ENCODE measurements around the gene PEX10. TPM values are rescaled to one million over a fixed set of nuclear protein-coding genes. Genes with fewer than 3 reads are reported as not detected.

Gene PEX10
- total and polyA plus RNA-seq, 3 experiments from 2014 or later = 8.9 to 26.2 (median 25.6) TPM

DNA sequence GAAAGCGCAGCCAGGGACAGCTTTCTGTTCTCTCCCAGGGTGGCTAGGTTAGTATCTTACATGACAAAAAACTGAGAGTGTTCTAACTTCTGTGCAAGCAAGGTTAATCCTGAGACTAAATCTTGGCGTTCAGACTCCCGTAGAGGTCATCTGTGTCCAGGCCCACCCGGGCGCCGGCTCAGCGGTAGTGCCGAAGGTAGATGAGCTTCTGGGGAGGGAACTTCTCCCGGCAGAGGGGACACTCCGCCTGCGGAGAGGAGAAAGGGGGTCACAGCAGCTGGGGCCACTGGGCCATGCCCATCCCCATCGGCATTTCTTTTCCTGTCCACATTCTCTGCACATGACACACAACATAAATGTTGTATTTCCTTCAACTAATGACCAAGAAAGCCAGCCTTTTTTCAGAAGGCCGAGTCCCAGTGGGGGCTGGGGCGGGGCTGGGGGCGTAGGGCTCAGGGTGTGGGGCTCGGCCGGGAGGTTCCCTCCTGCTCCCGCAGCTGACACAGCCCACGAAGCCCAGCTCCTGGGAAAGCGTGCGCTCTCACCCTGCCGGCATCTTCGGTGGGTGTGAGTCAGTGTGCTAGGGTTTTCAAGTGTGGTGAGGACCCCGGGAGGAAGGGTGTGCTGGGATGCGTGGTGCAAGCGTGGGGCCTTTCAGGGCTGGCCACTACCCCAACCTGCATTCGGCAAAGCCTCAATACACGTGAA is 6.6 kb downstream of the PEX10 start:
- H3K4me1 ChIP-seq (ENCODE audit: insufficient read depth, low read length) = no peaks in the 10 kb centered on the region
- no peak for DNase-seq
- Mint-ChIP-seq H3K36me3 (peaks cover 0 to 73% (median 2%) of the 10 kb centered on the region in 3 donors), H3K27me3 (no peaks in the 10 kb centered on the region), H3K4me1 (peaks cover 1 to 10% (median 2%) of the 10 kb centered on the region in 3 donors), H3K9me3 (no peaks in the 10 kb centered on the region), H3K4me3 (no peak overlapping the region), H3K27ac (peak overlapping the region in 1 of 8 donors; percentile 79)
- ChIA-PET CTCF (no interaction called here), POLR2A (no interaction called here)
- peaks cover 42% of the 10 kb centered on the region for H3K36me3 ChIP-seq (ENCODE audit: insufficient read depth, low read length)
- no peaks in the 10 kb centered on the region for H3K9me3 ChIP-seq (ENCODE audit: low read length)
- H3K27ac ChIP-seq (ENCODE audit: low read depth, low read length) = no peak overlapping the region
- H3K27me3 ChIP-seq (ENCODE audit: insufficient read depth, low read length, poor library complexity, severe bottlenecking) = no peaks in the 10 kb centered on the region
- H3K4me3 ChIP-seq (ENCODE audit: low read length) = no peak overlapping the region

DNA sequence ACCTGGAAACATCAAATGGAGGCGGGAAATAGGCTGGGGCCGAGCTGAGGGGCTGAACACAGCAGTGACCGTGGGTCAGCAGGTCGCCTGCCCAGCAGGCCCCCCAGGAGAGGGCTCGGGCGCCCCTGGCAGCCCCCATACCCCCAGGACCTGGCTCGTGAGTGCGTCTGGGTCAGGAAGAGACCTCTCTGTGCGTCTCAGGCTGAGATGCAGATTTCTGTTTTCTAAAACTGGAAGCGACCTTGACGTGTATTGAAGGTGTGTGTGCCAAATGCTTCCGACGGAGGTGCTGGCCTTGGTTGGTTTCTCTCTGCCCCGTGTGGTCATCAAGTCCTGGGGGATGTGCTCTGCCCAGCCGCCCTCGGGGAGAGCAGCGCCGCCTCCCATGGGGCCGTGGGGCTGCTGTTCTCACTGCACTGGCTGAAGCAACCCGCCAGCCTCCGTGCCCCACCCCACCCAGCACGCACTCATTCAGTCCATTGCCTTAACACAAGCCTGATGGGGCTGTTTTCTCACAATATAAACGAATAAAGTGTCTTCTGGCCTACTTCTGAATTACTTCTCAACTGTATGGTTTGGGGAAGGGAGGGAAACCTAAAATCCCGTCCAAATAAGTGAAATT is 7.4 kb downstream of the PEX10 start:
- Mint-ChIP-seq H3K9me3 (no peaks in the 10 kb centered on the region), H3K27me3 (no peaks in the 10 kb centered on the region), H3K4me3 (peak overlapping the region in 1 of 7 donors; percentile 44), H3K4me1 (peaks cover 0 to 10% (median 5%) of the 10 kb centered on the region in 3 donors), H3K27ac (peak overlapping the region in 1 of 8 donors; percentile 52), H3K36me3 (peaks cover 0 to 73% (median 4%) of the 10 kb centered on the region in 3 donors)
- ChIA-PET CTCF (no interaction called here), POLR2A (no interaction called here)
- no peak overlapping the region for H3K4me3 ChIP-seq (ENCODE audit: low read length)
- peaks cover 49% of the 10 kb centered on the region for H3K36me3 ChIP-seq (ENCODE audit: insufficient read depth, low read length)
- H3K27me3 ChIP-seq (ENCODE audit: insufficient read depth, low read length, poor library complexity, severe bottlenecking) = no peaks in the 10 kb centered on the region
- H3K9me3 ChIP-seq (ENCODE audit: low read length) = no peaks in the 10 kb centered on the region
- DNase-seq = no peak
- H3K4me1 ChIP-seq (ENCODE audit: insufficient read depth, low read length) = no peaks in the 10 kb centered on the region
- H3K27ac ChIP-seq (ENCODE audit: low read depth, low read length) = no peak overlapping the region

DNA sequence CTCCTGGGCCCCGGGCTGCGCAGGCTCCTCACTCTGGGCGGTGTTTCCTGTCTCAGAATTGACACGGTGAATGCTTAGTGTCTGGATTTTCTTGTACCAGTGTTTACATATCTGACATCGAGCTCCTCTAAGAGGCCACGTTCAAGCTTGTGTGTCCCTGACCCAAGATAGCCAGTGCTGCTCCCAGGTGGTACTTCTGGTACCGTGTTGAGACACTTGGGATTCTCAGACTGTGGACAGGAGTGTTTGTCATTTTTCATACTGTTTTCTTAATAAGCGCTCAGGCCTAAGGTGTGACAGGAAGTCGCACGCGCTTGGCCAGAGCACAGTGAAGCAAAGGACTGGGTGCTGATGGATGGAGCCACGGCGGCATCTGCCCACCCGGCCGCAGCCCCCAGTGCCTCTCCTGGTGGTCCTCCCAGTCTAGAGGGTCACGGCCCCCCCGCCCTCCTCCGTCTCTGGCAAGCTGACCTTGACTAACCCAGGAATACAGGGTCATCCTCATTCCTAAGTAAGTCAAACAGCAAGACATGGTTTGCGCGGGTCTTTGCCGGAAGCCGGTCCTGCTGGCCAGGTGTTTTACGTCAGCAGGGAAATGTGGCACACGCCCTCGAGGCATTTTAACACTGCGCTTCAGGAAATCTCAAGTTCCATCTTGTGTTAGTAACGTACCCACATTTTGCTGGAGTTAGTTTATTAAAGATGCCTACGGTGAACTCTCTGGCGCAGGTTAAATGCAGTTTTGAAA is 8.0 kb downstream of the PEX10 start:
- POLR2A ChIA-PET = interaction anchor here (0.5 kb wide), 1 partner anchor 205 kb away, joined by 5 read pairs; no protein-coding TSS in a partner anchor
- H3K27me3 Mint-ChIP-seq = no peaks in the 10 kb centered on the region

DNA sequence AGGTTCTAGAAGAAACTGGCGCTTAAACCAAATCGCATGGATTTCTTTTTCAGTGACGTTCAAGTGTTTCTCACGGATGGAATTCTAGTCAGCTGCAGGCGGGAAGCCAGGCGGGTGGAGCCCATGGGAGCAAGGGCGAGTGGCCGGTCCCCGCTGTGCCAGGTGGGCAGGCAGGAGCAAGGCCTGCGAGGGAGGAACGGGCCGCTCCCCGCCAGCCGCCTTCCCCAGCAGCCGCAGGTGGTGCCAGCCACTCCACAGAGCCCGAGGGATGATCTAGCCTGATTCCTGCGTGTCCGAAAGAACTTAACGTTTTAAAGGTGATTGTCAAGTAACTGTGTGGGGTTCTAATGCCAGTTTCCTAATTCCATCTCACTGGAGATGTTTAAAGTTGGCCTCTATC is 9.1 kb downstream of the PEX10 start:
- H3K4me3 ChIP-seq (ENCODE audit: low read length) = no peak overlapping the region
- ChIA-PET POLR2A (no interaction called here), CTCF (no interaction called here)
- no peaks in the 10 kb centered on the region for H3K4me1 ChIP-seq (ENCODE audit: insufficient read depth, low read length)
- Mint-ChIP-seq H3K4me3 (no peak overlapping the region), H3K36me3 (peaks cover 0 to 81% (median 9%) of the 10 kb centered on the region in 3 donors), H3K27ac (no peak overlapping the region), H3K27me3 (no peaks in the 10 kb centered on the region), H3K9me3 (no peaks in the 10 kb centered on the region), H3K4me1 (peaks cover 4 to 18% (median 11%) of the 10 kb centered on the region in 3 donors)
- no peaks in the 10 kb centered on the region for H3K27me3 ChIP-seq (ENCODE audit: insufficient read depth, low read length, poor library complexity, severe bottlenecking)
- DNase-seq = no peak
- H3K9me3 ChIP-seq (ENCODE audit: low read length) = no peaks in the 10 kb centered on the region
- no peak overlapping the region for H3K27ac ChIP-seq (ENCODE audit: low read depth, low read length)
- H3K36me3 ChIP-seq (ENCODE audit: insufficient read depth, low read length) = peaks cover 63% of the 10 kb centered on the region

More for the DNA sequence above, 8.0 kb downstream of the PEX10 start:
- Histone ChIP-seq H3K36me3 (ENCODE audit: insufficient read depth, low read length) (peaks cover 56% of the 10 kb centered on the region), H3K4me3 (ENCODE audit: low read length) (no peak overlapping the region), H3K9me3 (ENCODE audit: low read length) (no peaks in the 10 kb centered on the region), H3K27ac (ENCODE audit: low read depth, low read length) (no peak overlapping the region), H3K4me1 (ENCODE audit: insufficient read depth, low read length) (no peaks in the 10 kb centered on the region), H3K27me3 (ENCODE audit: insufficient read depth, low read length, poor library complexity, severe bottlenecking) (no peaks in the 10 kb centered on the region)
- Mint-ChIP-seq H3K36me3 (peaks cover 0 to 77% (median 6%) of the 10 kb centered on the region in 3 donors), H3K9me3 (no peaks in the 10 kb centered on the region), H3K27ac (peak overlapping the region in 1 of 8 donors; percentile 52), H3K4me3 (peak overlapping the region in 2 of 7 donors; percentile 37 to 44), H3K4me1 (peaks cover under 1 to 12% (median 7%) of the 10 kb centered on the region in 3 donors)
- DNase-seq = no peak
- CTCF ChIA-PET = no interaction called here

DNA sequence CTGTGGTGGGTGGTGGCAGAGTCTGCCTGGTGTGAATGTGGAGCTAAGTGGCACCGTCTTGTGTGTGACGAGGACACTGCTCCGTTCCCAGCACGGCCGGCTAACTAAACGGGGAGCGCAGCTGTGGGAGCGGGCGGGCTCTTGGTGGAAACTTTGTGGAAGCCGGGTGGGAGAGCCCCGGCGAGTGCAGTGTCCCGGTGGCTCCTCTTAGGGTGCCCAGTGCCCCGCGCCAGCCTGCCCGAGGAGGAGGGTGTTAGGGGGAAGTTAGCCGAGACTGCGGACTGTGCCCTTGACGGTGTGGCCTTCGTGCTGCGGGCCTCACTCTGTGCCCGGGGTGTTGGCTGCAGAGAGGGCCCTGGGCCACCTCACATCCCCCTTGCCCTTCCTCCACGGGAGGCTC is 9.9 kb downstream of the PEX10 start:
- Mint-ChIP-seq H3K4me3 (no peak overlapping the region), H3K4me1 (peaks cover 4 to 18% (median 11%) of the 10 kb centered on the region in 3 donors), H3K27ac (peak overlapping the region in 5 of 8 donors; percentile 29 to 78 (median 63)), H3K9me3 (no peaks in the 10 kb centered on the region), H3K36me3 (peaks cover 0 to 80% (median 9%) of the 10 kb centered on the region in 3 donors), H3K27me3 (no peaks in the 10 kb centered on the region)
- no peak overlapping the region for H3K4me3 ChIP-seq (ENCODE audit: low read length)
- H3K27ac ChIP-seq (ENCODE audit: low read depth, low read length) = no peak overlapping the region
- ChIA-PET POLR2A (no interaction called here), CTCF (no interaction called here)
- H3K27me3 ChIP-seq (ENCODE audit: insufficient read depth, low read length, poor library complexity, severe bottlenecking) = no peaks in the 10 kb centered on the region
- peaks cover 69% of the 10 kb centered on the region for H3K36me3 ChIP-seq (ENCODE audit: insufficient read depth, low read length)
- H3K4me1 ChIP-seq (ENCODE audit: insufficient read depth, low read length) = no peaks in the 10 kb centered on the region
- H3K9me3 ChIP-seq (ENCODE audit: low read length) = no peaks in the 10 kb centered on the region
- no peak for DNase-seq

DNA sequence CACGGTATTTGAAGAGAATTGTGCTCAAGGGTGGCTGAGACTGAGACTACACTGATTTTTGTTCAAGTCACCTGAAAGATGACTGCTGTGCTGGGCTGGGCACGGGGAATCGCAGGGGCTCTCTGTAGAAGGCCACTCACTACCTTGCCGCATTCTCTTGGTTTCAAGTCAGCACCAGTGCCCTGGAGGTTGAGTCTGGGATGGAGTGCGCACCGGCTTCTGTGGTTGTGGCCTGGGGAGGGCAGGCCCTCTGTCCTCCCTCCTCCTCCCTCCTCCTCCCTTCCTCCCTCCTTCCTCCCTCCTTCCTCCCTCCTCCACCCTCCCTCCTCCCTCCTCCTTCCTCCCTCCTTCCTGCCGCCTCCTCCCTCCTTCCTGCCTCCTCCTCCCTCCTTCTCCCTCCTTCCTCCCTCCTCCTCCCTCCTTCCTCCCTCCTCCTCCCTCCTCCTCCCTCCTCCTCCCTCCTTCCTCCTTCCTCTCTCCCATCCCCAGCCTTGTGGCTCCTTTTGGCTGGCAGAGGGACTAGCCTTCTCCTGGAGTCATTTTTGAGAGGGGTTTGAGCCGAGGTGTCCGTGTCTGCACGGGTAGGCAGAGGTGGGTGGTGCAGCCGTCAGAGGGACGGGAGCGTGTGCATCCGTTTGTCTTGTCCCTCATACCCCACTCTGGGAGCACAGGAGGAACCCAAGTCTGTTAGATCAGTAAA is 11.3 kb downstream of the PEX10 start:
- Mint-ChIP-seq H3K4me1 (peaks cover 5 to 27% (median 20%) of the 10 kb centered on the region in 3 donors), H3K4me3 (no peak overlapping the region), H3K27ac (peak overlapping the region in 5 of 8 donors; percentile 26 to 71 (median 54)), H3K27me3 (no peaks in the 10 kb centered on the region), H3K36me3 (peaks cover 0 to 87% (median 9%) of the 10 kb centered on the region in 3 donors), H3K9me3 (no peaks in the 10 kb centered on the region)
- DNase-seq = no peak
- H3K9me3 ChIP-seq (ENCODE audit: low read length) = no peaks in the 10 kb centered on the region
- ChIA-PET POLR2A (no interaction called here), CTCF (no interaction called here)
- no peaks in the 10 kb centered on the region for H3K27me3 ChIP-seq (ENCODE audit: insufficient read depth, low read length, poor library complexity, severe bottlenecking)
- no peaks in the 10 kb centered on the region for H3K4me1 ChIP-seq (ENCODE audit: insufficient read depth, low read length)
- H3K4me3 ChIP-seq (ENCODE audit: low read length) = no peak overlapping the region
- peaks cover 78% of the 10 kb centered on the region for H3K36me3 ChIP-seq (ENCODE audit: insufficient read depth, low read length)
- H3K27ac ChIP-seq (ENCODE audit: low read depth, low read length) = no peak overlapping the region

DNA sequence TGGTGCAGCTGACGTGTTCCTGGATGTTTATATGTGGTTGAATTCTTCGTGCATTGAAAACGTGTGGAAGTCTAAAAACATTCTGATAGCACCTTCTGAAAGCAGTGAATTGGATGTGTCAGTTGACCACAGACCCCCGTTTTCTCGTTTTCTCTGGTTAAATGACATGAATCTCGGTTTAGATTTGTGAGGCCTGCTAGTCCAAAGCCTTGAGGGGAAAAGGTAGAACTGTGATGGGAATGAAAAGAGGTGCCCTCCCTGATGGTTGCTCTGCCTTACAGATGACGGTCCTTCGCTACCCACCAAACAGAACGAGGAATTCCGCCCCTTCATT is 11.8 kb downstream of the PEX10 start:
- H3K4me1 Mint-ChIP-seq = peaks cover 5 to 29% (median 20%) of the 10 kb centered on the region in 3 donors
- Histone ChIP-seq H3K4me3 (ENCODE audit: low read length) (no peak overlapping the region), H3K9me3 (ENCODE audit: low read length) (no peaks in the 10 kb centered on the region), H3K4me1 (ENCODE audit: insufficient read depth, low read length) (no peaks in the 10 kb centered on the region), H3K36me3 (ENCODE audit: insufficient read depth, low read length) (peaks cover 82% of the 10 kb centered on the region), H3K27me3 (ENCODE audit: insufficient read depth, low read length, poor library complexity, severe bottlenecking) (no peaks in the 10 kb centered on the region), H3K27ac (ENCODE audit: low read depth, low read length) (no peak overlapping the region)
- H3K27ac Mint-ChIP-seq = peak overlapping the region in 5 of 8 donors; percentile 26 to 81 (median 70)
- no peaks in the 10 kb centered on the region for H3K27me3 Mint-ChIP-seq
- DNase-seq = no peak
- peaks cover 0 to 90% (median 9%) of the 10 kb centered on the region in 3 donors for H3K36me3 Mint-ChIP-seq
- no peaks in the 10 kb centered on the region for H3K9me3 Mint-ChIP-seq
- peak overlapping the region in 1 of 7 donors; percentile 70 for H3K4me3 Mint-ChIP-seq
- ChIA-PET POLR2A (no interaction called here), CTCF (no interaction called here)
